GM12875 (cell line): ENCODE data around the gene NT5C1A.

Experiments used
- H3K4me3 ChIP-seq: one replicate; pipeline ENCODE4 v1.5.1; 2011; ENCODE audit warnings: low read depth, low read length, control low read depth
- TF ChIP-seq, protein P1 (sequence below): IDR thresholded peaks from 2 replicates; pipeline ENCODE4 v1.5.1; 2011; ENCODE audit warnings: low read depth, mild to moderate bottlenecking, control low read depth, inconsistent platforms, low read length, moderate library complexity, borderline replicate concordance; ENCODE audit not compliant: insufficient read depth

NT5C1A gene

DNA sequence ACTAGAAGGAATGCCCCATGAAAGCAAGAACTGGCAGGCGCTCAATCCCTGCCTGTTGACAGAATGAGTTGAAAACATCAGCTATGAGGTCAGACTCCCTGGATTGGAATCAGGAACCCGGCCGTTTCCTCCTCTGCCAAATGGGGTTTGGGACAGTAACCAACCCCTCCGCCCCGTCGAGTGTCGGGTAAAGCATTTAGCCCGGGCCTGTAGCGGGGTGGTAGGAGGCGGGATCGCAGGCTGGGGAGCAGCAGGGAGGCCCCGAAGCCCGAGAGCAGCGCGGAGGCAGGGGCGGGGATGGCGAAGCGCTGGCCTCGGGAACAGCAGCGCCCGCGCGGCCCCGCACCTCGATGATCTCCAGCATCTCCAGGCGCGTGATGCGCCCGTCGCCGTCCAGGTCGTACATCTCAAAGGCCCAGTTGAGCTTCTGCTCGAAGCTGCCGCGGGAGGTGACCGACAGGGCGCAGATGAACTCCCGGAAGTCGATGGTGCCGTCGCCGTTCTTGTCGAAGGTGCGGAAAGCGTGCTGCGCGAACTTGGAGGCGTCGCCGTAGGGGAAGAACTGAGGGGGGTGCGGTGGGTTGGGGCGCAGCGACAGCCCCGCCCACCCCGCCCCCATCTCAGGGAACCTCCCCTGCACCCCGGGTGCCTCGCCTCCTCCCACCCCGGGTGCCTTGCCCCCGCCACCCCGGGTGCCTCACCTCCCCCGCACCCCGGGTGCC, 11.8 kb upstream of the NT5C1A start:
- H3K4me3 ChIP-seq = no peak overlapping the region
- TF ChIP-seq, protein P1, sequence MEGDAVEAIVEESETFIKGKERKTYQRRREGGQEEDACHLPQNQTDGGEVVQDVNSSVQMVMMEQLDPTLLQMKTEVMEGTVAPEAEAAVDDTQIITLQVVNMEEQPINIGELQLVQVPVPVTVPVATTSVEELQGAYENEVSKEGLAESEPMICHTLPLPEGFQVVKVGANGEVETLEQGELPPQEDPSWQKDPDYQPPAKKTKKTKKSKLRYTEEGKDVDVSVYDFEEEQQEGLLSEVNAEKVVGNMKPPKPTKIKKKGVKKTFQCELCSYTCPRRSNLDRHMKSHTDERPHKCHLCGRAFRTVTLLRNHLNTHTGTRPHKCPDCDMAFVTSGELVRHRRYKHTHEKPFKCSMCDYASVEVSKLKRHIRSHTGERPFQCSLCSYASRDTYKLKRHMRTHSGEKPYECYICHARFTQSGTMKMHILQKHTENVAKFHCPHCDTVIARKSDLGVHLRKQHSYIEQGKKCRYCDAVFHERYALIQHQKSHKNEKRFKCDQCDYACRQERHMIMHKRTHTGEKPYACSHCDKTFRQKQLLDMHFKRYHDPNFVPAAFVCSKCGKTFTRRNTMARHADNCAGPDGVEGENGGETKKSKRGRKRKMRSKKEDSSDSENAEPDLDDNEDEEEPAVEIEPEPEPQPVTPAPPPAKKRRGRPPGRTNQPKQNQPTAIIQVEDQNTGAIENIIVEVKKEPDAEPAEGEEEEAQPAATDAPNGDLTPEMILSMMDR = no peak

GRCh38 chr1:39681999-39682398, 10.1 kb upstream of the NT5C1A start:
- TF ChIP-seq, protein P1 = no peak

GRCh38 chr1:39681294-39681693, 9.4 kb upstream of the NT5C1A start:
- H3K4me3 ChIP-seq = no peak overlapping the region
- TF ChIP-seq, protein P1 = no peak

More at GRCh38 chr1:39681999-39682398, 10.1 kb upstream of the NT5C1A start:
- no peak overlapping the region for H3K4me3 ChIP-seq

- TF ChIP-seq, protein P1 = no peak
- H3K4me3 ChIP-seq = no peak overlapping the region
These were observed 8.8 kb upstream of the NT5C1A start for GRCh38 chr1:39680751-39681150.

GRCh38 chr1:39679821-39680220, 7.9 kb upstream of the NT5C1A start:
- TF ChIP-seq, protein P1 = no peak
- H3K4me3 ChIP-seq = no peak overlapping the region

DNA sequence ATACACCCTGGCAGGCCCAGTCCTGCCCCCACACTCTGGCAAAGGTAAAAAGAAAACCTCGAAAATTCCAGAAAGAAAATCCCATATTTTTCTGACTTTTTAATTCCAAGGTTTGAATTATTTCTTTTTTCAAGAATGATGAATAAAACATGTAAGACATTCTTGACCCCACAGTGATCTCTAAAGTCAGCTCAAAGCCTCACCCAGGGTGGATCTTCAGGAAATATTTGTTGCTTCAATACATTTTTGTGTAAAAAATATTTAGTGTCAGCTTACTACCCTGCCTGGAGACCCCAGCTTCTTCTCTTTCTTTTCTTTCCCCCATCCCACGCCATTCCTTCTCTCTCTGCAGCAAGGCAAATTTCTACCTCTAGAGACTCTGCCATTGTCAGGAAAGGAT, 7.0 kb upstream of the NT5C1A start:
- no peak overlapping the region for H3K4me3 ChIP-seq
- TF ChIP-seq, protein P1 = no peak

DNA sequence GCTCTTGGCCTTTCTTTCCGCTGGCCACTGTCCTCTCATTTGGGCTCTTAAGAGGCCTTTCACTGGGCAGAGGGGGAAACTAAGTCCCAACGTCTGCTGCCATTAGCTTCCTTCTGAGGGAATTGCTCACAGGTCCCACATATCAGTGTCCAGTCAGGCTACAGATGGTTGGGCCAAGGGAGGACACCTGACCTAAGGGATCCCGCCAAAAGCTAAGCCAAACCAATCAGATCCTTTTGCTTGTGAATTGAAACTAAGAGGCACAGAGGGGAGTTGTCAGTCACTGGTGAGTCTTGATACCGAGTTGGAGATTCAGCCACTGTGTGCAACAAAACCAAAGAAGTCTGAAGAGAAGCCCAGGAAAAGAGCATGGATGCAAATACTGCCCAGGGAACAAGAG, 5.7 kb upstream of the NT5C1A start:
- H3K4me3 ChIP-seq = no peak overlapping the region
- TF ChIP-seq, protein P1 = no peak
